ENCODE measurements around the gene WDR82. TPM values are rescaled to one million over a fixed set of nuclear protein-coding genes. Genes with fewer than 3 reads are reported as not detected.

Gene WDR82
- total RNA-seq, 1 donor from 2014 or later: 39.0 TPM

DNA sequence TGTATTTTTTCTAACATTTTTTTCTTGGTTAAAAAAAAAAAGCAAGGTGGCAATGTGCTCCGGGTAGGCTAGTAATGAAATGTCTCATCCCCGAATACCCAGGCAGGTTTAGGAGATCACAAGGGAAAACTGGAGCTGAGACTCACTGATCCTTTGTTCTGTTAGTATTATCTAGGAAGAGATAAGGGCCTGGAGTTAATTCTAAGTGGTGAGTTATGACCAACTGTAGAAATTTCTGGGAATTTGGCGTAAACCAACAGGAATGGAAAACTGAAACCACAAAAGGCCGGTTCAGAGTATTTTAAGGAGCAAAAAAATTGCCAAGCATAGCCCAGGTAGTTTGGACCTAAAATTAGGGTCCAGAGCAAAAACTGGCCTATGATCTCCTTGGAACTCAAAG lies 20.5 kb downstream of the WDR82 start:
- DNase-seq (ENCODE audit: low spot score): no peak

DNA sequence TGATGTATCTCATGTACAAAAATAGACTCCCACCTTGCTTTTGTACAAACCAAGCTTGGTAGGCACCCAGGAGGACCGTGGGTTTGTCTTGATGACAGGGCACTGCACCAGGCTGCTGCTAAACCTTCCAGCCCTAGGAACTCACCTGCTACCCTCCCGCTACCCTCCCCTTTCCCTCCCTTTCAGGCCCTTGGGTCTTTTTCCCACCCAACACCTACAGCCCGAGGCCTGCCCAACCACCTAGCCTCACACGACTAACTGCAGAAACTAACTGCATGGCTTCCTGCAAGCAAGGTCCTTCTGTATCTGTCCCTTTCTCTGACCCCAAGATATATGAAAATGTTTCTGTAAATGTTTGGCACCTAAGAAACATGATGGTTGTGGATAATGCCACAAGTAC lies 21.8 kb downstream of the WDR82 start:
- DNase-seq (ENCODE audit: low spot score): no peak

DNA sequence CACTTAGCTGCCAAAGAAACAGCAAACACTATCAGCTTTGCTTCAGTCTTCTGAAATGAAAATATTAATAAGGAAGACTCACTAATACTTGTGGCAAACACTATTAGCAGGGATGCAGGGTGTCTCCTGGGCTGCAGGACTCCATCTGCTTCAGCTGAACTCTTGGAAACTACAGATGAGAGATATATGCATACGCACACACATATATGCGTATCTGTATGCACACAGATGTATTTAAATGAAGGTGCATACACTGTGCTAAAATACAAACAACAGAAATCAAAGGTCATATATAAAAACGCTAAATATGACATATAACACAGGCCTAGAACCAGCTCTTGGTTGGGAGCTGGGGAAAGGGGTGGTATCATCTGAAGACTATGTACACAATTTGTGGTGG lies 22.3 kb downstream of the WDR82 start:
- DNase-seq (ENCODE audit: low spot score): no peak

DNA sequence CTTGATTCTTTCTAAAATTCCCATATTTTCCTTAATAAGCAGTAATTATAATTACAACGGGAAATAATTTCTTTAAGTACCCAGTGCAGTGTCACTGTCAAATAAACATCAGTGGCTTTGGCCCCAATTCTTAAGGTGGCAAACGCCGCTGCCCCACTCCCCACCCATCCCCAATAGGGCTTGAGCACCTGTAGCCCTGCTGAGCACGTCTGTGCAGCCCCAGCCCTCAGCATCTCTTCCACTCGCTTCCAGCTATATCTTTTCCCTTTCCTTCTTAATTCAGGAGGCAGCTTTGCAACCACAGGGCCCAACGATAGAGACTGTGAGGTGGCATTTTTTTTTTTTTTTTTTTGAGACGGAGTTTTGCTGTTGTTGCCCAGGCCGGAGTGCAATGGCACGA lies 23.8 kb downstream of the WDR82 start:
- no peak for DNase-seq (ENCODE audit: low spot score)

DNA sequence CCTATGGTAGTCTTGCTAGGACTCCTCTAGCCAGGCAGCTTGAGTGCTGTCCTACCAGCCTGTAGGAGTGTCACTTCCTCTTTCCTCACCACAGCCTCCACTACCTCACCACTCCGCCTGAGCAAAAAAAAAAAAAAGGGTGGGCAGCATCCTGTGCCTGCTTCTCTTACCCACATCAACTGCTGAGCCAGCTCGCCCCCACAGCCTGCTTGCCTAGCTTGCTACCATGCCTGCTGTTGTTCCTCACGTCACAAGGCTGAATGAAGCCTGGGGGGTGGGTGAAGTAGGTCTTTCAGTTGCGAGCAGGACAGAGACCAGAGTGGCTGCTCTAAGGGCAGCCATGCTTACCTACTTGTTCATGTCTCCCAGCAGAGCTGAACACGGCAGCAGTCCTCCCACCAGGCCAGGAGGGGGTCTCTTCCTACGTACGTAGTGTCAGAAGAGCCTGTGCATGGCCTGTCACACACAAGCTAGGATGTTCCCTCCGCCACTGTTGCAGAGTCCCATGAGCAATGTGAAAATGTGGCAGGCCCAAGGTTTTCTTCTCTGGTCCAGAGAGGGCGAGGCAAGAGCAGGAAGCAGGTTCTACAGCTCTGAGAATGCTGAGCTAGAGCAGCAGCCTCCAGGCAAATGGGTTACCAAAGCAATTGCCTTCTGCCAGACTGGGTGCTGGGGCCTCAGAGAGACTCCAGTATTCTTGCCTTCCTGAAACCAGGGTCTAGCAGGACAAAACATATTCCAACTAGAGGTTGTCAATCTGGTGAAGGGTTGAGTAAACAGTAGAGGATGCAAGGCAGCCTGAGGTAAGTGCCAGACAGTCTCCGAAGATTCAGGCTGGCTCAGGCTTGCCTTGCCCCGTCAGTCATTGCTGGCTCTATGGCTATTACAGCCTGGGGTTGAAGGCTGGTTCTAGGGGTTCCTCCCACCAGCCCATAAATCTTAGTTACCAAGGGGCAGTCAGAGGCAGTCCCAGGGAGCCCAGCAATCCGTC lies 24.8 kb downstream of the WDR82 start:
- DNase-seq (ENCODE audit: low spot score): peak; percentile 54

DNA sequence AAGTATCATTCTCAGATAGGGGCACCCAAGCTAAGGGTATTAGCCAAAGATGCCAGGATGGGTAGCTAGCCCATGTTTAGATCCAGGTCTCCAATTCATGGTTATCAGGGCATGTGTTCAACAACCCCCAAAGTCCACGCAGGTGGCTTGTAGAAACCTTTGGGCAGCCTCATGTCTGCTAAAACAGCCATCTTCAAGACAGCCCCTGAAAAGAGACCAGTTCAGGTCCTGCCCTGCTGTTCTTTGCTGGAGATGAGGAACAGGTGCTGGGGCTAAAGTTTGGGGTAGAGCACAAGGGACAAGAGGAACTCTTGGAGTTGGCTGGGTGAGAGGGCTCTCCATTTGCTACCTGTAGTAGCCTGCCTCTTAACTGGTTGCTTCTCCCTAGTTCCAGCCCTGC lies 28.3 kb downstream of the WDR82 start:
- DNase-seq (ENCODE audit: low spot score): no peak

DNA sequence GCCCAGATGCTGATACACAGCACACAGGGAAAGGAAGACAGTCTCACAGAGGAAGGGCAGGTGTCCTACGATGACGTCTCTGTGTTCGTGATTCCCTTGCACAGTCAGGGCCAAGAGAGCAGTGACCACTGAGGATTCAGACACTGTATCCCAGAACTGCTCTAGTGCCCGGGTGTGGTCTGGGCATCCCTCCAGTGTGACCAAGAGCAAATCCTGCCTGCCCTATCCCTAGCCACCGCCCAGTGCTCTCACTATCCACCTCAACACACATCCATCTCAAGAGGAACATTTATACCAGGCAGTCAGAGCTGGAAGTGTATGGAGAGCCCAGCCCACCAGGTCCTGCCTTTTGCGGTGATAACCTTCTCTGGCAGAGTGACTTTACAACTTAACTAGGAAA lies 28.8 kb downstream of the WDR82 start:
- no peak for DNase-seq (ENCODE audit: low spot score)

DNA sequence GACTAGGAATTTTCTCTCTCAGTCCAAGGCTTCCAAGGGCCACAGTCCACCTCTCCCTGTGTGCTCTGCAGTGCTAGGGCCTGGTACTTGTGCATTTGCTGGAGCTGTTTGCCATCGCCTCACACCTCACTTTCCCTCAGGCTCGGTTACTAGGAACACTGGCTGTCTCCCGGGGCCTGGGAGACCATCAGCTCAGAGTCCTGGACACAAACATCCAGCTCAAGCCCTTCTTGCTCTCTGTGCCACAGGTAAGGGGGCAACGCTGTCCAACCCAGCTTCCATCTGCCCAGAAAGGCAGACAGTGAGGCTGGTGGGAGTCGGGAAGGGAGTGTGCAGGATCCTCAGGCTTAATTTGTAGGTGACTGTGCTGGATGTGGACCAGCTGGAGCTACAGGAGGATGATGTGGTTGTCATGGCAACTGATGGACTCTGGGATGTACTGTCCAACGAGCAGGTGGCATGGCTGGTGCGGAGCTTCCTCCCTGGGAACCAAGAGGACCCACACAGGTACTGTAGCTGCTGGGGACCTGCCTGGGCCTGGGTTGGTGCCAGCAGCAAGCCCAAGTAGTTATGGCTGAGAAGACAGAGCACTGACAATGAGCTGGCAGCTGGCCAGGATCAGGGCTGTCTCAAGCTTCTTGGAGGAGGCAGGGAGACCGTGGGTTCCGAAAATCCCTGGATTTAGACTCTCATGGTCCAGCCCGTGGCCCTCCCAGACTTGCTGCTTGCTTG lies 29.5 kb downstream of the WDR82 start:
- DNase-seq (ENCODE audit: low spot score): peak; percentile 21

DNA sequence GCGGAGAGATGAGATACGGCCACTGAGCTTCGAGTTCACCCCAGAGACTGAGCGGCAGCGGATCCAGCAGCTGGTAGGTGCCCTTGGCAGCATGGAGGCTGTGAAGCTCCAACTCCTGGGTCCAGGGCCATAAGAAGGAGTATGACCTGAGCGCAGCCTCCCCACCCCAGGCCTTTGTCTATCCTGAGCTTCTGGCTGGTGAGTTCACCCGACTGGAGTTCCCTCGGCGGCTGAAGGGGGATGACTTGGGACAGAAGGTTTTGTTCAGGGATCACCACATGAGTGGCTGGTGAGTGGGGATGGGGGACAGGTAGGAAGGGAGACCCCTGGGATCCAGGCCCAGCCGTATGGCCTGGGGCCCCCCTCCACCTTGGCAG lies 30.3 kb downstream of the WDR82 start:
- DNase-seq (ENCODE audit: low spot score): no peak

DNA sequence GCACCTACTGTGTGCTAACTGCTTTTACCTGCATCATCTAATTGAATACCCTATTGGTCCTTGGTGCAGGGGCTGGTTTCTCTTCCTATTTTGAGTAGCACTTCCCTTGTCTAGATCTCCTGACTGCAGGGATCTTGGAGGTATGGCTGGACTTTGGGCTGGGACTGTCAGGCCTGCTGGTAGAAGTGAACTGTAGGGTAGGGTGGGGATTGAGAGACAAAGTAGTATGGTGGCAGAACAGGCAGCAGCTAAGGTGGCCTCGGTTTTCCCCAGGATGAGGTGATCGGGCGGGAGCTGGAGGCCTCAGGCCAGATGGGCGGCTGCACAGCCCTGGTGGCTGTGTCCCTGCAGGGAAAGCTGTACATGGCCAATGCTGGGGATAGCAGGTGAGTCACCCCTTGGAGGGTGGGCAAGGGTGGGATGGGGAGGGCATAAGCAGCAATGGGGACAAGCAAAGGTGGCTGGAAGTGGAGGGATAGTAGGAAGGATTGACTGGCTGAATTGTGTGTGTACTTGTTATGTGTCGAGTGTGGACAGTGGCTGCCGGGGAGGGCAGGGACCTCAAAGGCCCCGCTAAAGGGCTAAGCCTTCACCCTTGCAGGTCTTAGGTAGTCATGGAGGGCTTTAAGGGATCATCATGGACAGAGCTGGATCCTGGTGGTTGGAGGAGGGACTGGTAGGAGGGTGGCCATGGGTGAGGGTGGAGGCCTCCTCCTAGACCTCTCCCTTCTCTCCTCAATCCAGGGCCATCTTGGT lies 30.9 kb downstream of the WDR82 start:
- no peak for DNase-seq (ENCODE audit: low spot score)

DNA sequence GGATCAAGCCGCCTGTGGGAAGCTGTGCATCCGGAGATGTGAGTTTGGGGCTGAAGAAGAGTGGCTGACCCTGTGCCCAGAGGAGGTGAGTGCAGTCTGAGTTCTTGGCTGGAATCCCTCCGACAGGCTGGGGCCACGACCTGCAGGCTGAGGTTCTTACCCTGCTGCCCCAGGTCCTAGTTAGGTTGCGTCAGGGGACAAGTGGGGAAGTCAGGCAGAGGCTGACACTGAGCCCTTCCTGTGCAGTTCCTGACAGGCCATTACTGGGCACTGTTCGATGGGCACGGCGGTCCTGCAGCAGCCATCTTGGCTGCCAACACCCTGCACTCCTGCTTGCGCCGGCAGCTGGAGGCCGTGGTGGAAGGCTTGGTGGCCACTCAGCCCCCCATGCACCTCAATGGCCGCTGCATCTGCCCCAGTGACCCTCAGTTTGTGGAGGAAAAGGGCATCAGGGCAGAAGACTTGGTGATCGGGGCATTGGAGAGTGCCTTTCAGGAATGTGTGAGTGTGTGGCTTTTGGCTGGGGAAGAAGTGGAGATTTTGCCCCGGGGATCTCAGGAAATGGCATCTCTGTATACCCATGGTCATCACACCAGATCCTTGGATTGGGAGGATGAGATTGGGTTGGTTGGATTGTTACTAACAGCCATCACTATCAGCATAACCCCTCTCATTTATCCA lies 31.6 kb downstream of the WDR82 start:
- no peak for DNase-seq (ENCODE audit: low spot score)

DNA sequence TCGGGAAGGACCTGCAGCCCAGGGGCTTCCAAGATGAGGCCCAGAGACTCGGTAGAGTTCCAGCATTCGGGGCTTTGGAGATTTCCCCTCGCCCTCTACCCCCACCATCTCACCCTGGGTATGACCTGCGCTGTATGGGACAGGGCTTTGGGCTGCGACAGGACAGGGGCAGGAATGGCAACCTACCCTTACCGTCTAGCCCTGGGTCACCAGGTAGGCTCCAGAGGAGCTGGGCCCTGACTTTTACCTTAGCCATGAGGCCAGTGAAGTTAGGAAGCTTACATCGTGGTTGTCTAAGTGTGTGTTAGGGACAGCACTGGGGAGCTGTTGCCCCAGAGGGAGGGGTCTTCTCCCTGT lies 32.2 kb downstream of the WDR82 start:
- no peak for DNase-seq (ENCODE audit: low spot score)

DNA sequence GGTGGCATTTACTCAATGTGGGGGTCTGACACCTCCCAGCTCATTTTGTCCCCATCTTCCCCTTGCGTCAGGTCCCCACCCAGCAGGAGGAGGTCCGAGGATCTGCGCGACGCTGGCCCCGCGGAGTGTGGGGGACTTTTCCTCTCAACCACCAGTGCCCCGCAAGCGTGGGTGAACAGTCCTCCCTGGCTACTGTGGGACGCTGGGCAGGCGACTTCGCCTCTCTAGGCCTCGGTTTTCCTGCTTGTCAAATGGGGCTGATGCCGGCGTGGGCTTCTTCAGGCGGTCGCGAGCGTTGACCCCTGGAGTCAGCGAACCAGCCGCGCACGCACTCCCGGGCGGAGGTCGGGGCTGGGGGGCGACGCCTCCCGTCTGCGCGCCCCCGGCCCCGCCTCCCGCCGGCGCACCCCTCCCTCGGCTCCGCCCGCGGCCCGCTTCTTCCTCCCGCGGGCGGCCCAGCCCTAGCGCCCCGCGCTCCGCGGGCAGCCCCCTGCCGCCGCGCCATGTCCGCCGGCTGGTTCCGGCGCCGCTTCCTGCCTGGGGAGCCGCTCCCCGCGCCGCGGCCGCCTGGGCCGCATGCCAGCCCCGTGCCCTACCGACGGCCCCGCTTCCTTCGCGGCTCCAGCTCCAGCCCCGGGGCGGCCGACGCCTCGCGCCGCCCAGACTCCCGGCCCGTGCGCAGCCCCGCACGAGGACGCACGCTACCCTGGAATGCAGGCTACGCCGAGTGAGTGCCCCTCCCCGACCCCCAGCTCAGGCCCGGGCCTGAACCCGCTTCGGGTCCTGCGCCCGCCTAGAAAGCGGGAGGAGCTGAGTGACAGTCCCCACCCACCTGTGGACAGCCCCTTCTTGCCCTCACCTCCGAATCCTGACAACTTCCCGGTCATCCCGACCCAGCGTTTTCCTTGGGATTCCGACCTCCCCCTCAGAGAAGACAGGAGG lies 32.9 kb downstream of the WDR82 start, which contains the start of gene PPM1M:
TSS of gene PPM1M (plus strand) at position 438 of the 942 bp plus-strand sequence. CDS start at position 504, 66 bp downstream.
- DNase-seq (ENCODE audit: low spot score): peak; percentile 72

DNA sequence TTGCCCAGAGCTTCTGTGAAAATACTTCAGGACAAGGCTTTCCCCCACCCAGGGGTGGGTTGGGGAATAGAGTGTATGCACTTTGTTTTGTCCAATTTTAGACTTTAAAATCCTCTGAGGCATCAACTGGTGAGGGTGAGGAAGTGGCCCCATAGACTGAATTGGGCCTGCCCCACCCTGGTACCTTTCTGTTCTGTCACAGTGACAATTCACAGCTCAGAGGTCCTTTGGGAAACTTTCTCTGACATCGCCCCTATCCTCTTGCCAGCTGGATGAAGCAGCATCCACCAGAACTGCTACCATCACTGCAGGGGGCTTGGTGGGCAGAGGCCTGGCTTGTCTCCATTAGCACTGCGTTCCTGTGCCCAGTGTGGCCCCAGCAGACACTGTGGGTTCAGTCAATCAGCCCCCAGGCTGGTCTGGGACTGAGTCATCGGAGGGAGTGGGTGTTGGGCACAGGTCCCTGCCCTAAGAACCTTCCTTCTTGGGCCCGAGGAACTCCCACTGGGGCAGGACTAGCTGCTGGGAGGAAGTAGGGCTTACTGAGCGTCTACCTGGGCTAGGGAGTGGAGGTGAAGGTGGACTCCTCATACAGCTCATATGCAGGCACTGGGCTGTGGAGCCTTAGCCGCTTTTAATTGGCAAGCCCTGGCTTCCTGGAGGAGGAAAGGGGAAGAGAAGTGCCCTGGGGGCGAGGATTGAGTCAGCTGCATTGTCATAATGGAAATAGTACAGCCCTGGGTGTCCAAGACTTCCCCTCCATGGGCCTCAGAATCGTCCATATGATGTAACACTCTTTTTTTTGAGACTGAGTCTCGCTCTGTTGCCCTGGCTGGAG lies 34.4 kb downstream of the WDR82 start:
- DNase-seq (ENCODE audit: low spot score): peak; percentile 46

DNA sequence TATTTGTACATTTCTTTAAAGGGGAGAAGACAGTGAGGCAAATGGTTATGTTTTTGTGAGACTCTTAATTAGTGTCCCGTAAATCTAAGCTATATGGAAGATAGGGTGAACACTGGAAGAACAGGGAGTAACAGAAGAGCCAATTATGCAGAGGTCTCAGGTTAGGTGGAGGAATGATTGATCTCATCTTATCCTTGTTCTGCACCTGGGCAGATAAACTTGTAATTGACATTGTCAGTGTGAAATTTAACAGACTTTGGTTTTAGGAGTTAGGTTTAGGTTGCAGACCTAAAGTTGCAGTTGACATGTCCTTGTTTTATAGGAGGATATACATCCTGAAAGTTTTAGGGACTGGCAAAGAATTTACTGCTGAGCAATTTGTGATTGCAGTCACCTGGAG lies 36.4 kb downstream of the WDR82 start:
- no peak for DNase-seq (ENCODE audit: low spot score)

DNA sequence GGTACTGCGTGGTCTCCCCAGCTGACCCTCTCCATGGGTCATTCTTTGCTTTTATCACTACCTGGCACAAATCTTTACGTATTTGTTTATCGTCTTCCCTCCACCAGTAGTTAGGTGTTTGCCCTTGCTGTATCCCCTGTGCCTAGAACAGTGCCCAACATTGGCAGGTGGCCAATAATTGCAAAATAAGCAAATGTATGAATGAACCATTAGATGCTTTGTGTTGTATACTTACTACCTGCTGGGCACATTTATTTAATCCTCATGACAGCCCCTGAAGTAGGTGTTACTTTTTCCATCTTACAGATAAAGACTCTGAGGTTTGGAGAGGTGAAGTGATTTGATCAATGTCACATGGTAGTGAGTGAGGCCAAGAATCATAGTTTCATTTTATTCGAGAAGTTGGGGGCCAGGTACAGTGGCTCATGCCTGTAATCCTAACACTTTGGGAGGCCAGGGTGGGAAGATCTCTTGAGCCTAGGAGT lies 37.5 kb downstream of the WDR82 start:
- no peak for DNase-seq (ENCODE audit: low spot score)

DNA sequence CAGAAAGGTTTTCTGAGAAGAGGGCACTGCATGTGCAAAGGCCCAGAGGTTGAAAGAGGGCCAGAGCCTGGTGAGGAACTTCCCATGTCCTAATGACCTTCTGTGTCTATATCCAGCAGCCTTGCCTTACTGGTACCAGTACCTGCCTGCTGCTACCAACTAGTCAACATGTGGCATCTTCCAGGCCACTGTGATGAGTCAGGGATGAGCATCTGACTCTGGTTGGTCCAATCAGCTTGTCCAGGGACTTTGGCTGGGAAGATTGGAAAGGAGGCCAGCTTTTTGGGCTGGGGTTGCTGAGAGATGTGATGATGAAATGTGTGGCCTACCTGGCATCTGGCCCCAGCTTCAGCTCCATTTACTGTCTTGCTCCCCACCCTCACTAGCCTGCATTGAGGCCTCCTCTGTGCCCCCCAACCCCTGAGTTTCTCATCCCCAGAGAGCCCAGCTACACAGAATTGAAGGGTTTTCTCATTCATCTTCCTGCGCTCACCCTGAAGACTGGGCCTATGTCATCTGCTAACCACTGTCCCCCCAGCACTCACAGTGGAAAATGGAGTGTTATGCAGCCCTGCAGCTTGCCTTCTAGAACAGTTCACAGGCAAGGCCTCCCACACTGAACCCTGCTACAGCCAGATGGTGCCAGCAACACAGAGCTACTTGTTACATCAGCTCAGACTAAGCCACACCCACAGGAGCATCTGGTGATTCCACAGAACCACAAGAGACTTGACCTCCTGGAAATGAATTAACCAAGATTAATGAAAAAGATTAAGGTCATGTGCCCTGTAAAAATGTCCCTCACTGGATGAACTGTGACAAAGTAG lies 38.2 kb downstream of the WDR82 start:
- DNase-seq (ENCODE audit: low spot score): peak; percentile 61

All from umbilical cord (tissue), 2 donors.